ENCODE data around the gene USHBP1. TPM values are rescaled to one million over a fixed set of nuclear protein-coding genes. Genes with fewer than 3 reads are reported as not detected.

USHBP1 gene
- total RNA-seq, 1 donor from 2014 or later, result not detected

DNA sequence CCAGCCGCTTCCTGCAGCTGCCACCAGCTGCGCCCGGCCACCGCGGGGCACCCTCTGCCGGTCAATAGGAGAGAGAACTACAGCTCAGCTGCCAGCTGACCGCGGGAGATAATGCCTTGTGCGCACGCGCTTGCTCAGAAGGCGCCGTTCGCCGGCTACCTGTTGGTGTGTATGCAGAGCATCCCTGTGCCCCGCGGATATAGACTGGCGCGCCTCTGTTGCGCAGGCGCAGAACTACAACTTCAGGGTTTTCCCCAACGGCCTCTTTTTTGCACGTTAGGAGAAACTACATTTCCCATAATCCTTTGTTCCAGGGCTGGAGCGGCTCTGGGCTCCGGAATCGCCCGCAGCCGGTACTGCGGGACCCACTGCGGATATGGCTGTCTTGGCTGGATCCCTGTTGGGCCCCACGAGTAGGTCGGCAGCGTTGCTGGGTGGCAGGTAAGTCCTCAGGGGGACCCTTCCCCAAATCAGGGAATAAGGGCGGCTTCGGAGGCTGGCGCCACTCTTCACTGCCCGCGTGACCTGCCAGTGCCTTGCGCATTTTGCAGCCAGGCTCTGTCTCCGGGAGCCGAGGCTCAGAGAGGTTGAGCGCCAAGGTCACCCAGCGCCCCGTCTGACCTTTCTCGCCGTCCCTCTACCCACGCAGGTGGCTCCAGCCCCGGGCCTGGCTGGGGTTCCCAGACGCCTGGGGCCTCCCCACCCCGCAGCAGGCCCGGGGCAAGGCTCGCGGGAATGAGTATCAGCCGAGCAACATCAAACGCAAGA is 41.2 kb upstream of the USHBP1 start, which contains the start of gene MRPL34:
TSS of gene MRPL34 (plus strand) at position 356 of the 768 bp plus-strand sequence. CDS start at position 377, 21 bp downstream.
- Mint-ChIP-seq H3K27ac (ENCODE audit: unreplicated experiment) (peak within 1 kb of the TSS; percentile 93), H3K4me3 (ENCODE audit: unreplicated experiment) (peak within 1 kb of the TSS; percentile 94), H3K9me3 (ENCODE audit: unreplicated experiment) (peaks cover 25% of the 10 kb centered on the region), H3K4me1 (ENCODE audit: low read depth, unreplicated experiment) (peaks cover 28% of the 10 kb centered on the region), H3K36me3 (ENCODE audit: unreplicated experiment) (no peaks in the 10 kb centered on the region), H3K27me3 (ENCODE audit: unreplicated experiment) (peaks cover 18% of the 10 kb centered on the region)
- peak; percentile 99 for DNase-seq
- TF ChIP-seq CTCF (IDR thresholded peaks at IDR 0.05; ENCODE audit: partially characterized antibody, unreplicated experiment), result peak; percentile 70

GRCh38 chr19:17305216-17305516 is 40.6 kb upstream of the USHBP1 start:
- Mint-ChIP-seq H3K27ac (ENCODE audit: unreplicated experiment) (peak overlapping the region; percentile 93), H3K9me3 (ENCODE audit: unreplicated experiment) (peaks cover 25% of the 10 kb centered on the region), H3K4me3 (ENCODE audit: unreplicated experiment) (peak overlapping the region; percentile 94), H3K36me3 (ENCODE audit: unreplicated experiment) (no peaks in the 10 kb centered on the region), H3K27me3 (ENCODE audit: unreplicated experiment) (peaks cover 14% of the 10 kb centered on the region), H3K4me1 (ENCODE audit: low read depth, unreplicated experiment) (peaks cover 26% of the 10 kb centered on the region)
- TF ChIP-seq CTCF (IDR thresholded peaks at IDR 0.05; ENCODE audit: partially characterized antibody, unreplicated experiment), result no peak
- no peak for DNase-seq

GRCh38 chr19:17304386-17305215 is 40.1 kb upstream of the USHBP1 start:
- peaks cover 25% of the 10 kb centered on the region for H3K9me3 Mint-ChIP-seq (ENCODE audit: unreplicated experiment)
- H3K27ac Mint-ChIP-seq (ENCODE audit: unreplicated experiment), result peak overlapping the region; percentile 93
- peak overlapping the region; percentile 94 for H3K4me3 Mint-ChIP-seq (ENCODE audit: unreplicated experiment)
- H3K4me1 Mint-ChIP-seq (ENCODE audit: low read depth, unreplicated experiment), result peaks cover 26% of the 10 kb centered on the region
- peaks cover 14% of the 10 kb centered on the region for H3K27me3 Mint-ChIP-seq (ENCODE audit: unreplicated experiment)
- no peak for DNase-seq
- no peaks in the 10 kb centered on the region for H3K36me3 Mint-ChIP-seq (ENCODE audit: unreplicated experiment)
- TF ChIP-seq CTCF (IDR thresholded peaks at IDR 0.05; ENCODE audit: partially characterized antibody, unreplicated experiment), result no peak

- TF ChIP-seq CTCF (IDR thresholded peaks at IDR 0.05; ENCODE audit: partially characterized antibody, unreplicated experiment), result no peak
- H3K4me1 Mint-ChIP-seq (ENCODE audit: low read depth, unreplicated experiment), result peaks cover 26% of the 10 kb centered on the region
- no peak for DNase-seq
- H3K36me3 Mint-ChIP-seq (ENCODE audit: unreplicated experiment), result no peaks in the 10 kb centered on the region
- H3K27ac Mint-ChIP-seq (ENCODE audit: unreplicated experiment), result peak overlapping the region; percentile 12
- H3K9me3 Mint-ChIP-seq (ENCODE audit: unreplicated experiment), result peaks cover 23% of the 10 kb centered on the region
- H3K27me3 Mint-ChIP-seq (ENCODE audit: unreplicated experiment), result peaks cover 14% of the 10 kb centered on the region
- peak overlapping the region; percentile 62 for H3K4me3 Mint-ChIP-seq (ENCODE audit: unreplicated experiment)
Observed at GRCh38 chr19:17303940-17304267, 39.4 kb upstream of the USHBP1 start.

All from glutamatergic neuron (in vitro differentiated cells).